Measurements from ENCODE around the gene FUT8. TPM values are rescaled to one million over a fixed set of nuclear protein-coding genes. Genes with fewer than 3 reads are reported as not detected.

Gene FUT8
- total RNA-seq, 4 donors from 2014 or later: 5.5 to 25.4 (median 8.8) TPM

- no peak for DNase-seq
- H3K9me3 ChIP-seq: no peaks in the 10 kb centered on the region
- TF ChIP-seq POLR2A (IDR thresholded peaks at IDR 0.05): no peak
- TF ChIP-seq, protein P1, sequence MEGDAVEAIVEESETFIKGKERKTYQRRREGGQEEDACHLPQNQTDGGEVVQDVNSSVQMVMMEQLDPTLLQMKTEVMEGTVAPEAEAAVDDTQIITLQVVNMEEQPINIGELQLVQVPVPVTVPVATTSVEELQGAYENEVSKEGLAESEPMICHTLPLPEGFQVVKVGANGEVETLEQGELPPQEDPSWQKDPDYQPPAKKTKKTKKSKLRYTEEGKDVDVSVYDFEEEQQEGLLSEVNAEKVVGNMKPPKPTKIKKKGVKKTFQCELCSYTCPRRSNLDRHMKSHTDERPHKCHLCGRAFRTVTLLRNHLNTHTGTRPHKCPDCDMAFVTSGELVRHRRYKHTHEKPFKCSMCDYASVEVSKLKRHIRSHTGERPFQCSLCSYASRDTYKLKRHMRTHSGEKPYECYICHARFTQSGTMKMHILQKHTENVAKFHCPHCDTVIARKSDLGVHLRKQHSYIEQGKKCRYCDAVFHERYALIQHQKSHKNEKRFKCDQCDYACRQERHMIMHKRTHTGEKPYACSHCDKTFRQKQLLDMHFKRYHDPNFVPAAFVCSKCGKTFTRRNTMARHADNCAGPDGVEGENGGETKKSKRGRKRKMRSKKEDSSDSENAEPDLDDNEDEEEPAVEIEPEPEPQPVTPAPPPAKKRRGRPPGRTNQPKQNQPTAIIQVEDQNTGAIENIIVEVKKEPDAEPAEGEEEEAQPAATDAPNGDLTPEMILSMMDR (IDR thresholded peaks at IDR 0.05): no peak
- intact Hi-C loops (cut with DNase I): no loop called here
- H3K36me3 ChIP-seq: no peaks in the 10 kb centered on the region
- no peak overlapping the region for H3K4me3 ChIP-seq
- WGBS, 2 donors: 36 to 39% methylated on average over 1 to 2 of the region's 2 CpGs
- no peak overlapping the region for H3K27ac ChIP-seq
- peaks cover 0 to 49% (median 0%) of the 10 kb centered on the region in 4 donors for H3K27me3 ChIP-seq
- peaks cover 0 to 11% (median 0%) of the 10 kb centered on the region in 3 donors for H3K4me1 ChIP-seq
Observed at GRCh38 chr14:65769151-65769550, 356.6 kb downstream of the FUT8 start.

DNA sequence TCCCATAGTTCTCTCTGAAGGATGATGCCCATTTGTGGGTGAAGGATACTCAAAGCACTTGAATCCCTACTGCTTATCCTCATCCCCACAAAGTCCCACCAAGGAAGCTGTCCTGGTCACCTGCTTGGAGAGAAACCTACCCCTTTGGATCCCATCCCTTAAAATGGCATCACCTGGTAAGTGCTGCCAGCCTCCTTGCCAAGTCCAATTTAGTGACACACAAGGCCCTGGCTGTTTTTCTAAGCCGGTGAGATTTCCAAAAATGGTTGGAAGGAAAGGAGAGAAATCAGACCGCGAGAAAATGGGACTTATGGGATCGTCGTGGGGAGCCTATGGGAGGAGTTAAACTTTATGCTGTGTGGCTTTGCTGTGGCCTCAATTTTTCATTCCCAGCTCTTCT is 358.2 kb downstream of the FUT8 start:
- DNase-seq: no peak
- no peaks in the 10 kb centered on the region for H3K9me3 ChIP-seq
- no peak overlapping the region for H3K27ac ChIP-seq
- TF ChIP-seq, protein P1 (IDR thresholded peaks at IDR 0.05): no peak
- TF ChIP-seq POLR2A (IDR thresholded peaks at IDR 0.05): no peak
- H3K27me3 ChIP-seq: peaks cover 0 to 44% (median 0%) of the 10 kb centered on the region in 4 donors
- intact Hi-C loops (cut with DNase I): no loop called here
- H3K4me1 ChIP-seq: peaks cover 0 to 11% (median 0%) of the 10 kb centered on the region in 3 donors
- H3K36me3 ChIP-seq: no peaks in the 10 kb centered on the region
- H3K4me3 ChIP-seq: no peak overlapping the region
- 55 to 74% methylated on average over 5 of the region's 5 CpGs for WGBS, 2 donors

- H3K27ac ChIP-seq: no peak overlapping the region
- no peak overlapping the region for H3K4me3 ChIP-seq
- H3K36me3 ChIP-seq: no peaks in the 10 kb centered on the region
- intact Hi-C loops (cut with DNase I): no loop called here
- peaks cover 0 to 46% (median 0%) of the 10 kb centered on the region in 4 donors for H3K27me3 ChIP-seq
- no peaks in the 10 kb centered on the region for H3K9me3 ChIP-seq
- TF ChIP-seq, protein P1 (IDR thresholded peaks at IDR 0.05): no peak
- no peak for TF ChIP-seq POLR2A (IDR thresholded peaks at IDR 0.05)
- no peak for DNase-seq
- whole genome bisulfite sequencing, 2 donors: 83 to 90% methylated on average over 1 to 3 of the region's 3 CpGs
- H3K4me1 ChIP-seq: peaks cover 0 to 11% (median 0%) of the 10 kb centered on the region in 3 donors
Observed at GRCh38 chr14:65771271-65771670, 358.7 kb downstream of the FUT8 start.

- intact Hi-C loops (cut with DNase I): no loop called here
- H3K9me3 ChIP-seq: no peaks in the 10 kb centered on the region
Observed at GRCh38 chr14:65772466-65772865, 359.9 kb downstream of the FUT8 start.

GRCh38 chr14:65772921-65773574 is 360.5 kb downstream of the FUT8 start:
- Histone ChIP-seq H3K27me3 (peaks cover 0 to 44% (median 0%) of the 10 kb centered on the region in 4 donors), H3K4me1 (peaks cover 0 to 11% (median 0%) of the 10 kb centered on the region in 3 donors), H3K27ac (no peak overlapping the region), H3K36me3 (no peaks in the 10 kb centered on the region), H3K4me3 (no peak overlapping the region), H3K9me3 (no peaks in the 10 kb centered on the region)
- TF ChIP-seq POLR2A (IDR thresholded peaks at IDR 0.05): no peak
- TF ChIP-seq, protein P1 (IDR thresholded peaks at IDR 0.05): no peak
- intact Hi-C loops (cut with DNase I): no loop called here
- WGBS, 2 donors: 34 to 39% methylated on average over 4 of the region's 4 CpGs
- no peak for DNase-seq

More at GRCh38 chr14:65772466-65772865, 359.9 kb downstream of the FUT8 start:
- Histone ChIP-seq H3K27me3 (peaks cover 0 to 48% (median 0%) of the 10 kb centered on the region in 4 donors), H3K4me1 (peaks cover 0 to 11% (median 0%) of the 10 kb centered on the region in 3 donors), H3K27ac (no peak overlapping the region), H3K4me3 (no peak overlapping the region), H3K36me3 (no peaks in the 10 kb centered on the region)
- WGBS, 2 donors: 73 to 78% methylated on average over 8 of the region's 8 CpGs
- no peak for TF ChIP-seq POLR2A (IDR thresholded peaks at IDR 0.05)
- TF ChIP-seq, protein P1 (IDR thresholded peaks at IDR 0.05): no peak
- no peak for DNase-seq
